ENCODE results near the gene TSPOAP1.
A peak's percentile ranks its signal among the peaks of the same experiment; 100 is the strongest.

TSPOAP1 gene

DNA sequence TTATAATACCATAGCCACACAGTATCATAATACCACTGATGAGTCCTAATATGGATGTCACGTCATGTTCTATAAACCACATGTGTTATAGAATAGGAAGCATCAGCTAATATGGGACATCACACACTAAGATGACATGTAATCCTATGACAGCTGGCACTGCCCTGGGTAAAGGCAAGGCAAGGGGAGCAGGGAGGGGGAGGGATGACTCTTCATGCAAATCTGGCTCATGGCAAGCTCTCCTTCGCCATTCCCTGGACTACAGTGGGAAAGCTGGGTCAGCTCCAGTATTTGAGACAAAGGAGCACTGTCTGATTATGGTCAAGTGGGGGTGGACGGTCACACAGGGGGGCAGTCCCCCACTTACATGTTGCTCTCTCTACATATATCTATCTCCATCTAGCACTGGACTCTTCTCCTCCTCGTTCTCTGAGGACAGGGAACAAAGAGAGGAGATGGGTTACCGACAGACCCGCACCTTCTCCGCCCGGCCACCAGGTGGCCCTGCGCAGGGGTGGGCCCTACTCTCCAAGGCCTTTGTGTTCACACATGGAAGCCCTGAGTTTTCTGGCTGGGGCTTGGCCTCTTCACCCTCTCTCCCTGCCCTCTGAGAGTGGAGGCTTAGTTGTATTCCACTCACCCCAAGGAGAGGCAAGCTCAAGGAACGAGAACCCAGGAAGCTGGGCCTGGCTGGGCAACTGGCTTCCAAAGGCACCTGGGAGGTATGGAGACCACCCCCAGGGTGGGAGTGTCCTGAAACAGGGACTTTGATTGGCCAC lies 24.4 kb downstream of the TSPOAP1 start:
- TF ChIP-seq, protein P1, sequence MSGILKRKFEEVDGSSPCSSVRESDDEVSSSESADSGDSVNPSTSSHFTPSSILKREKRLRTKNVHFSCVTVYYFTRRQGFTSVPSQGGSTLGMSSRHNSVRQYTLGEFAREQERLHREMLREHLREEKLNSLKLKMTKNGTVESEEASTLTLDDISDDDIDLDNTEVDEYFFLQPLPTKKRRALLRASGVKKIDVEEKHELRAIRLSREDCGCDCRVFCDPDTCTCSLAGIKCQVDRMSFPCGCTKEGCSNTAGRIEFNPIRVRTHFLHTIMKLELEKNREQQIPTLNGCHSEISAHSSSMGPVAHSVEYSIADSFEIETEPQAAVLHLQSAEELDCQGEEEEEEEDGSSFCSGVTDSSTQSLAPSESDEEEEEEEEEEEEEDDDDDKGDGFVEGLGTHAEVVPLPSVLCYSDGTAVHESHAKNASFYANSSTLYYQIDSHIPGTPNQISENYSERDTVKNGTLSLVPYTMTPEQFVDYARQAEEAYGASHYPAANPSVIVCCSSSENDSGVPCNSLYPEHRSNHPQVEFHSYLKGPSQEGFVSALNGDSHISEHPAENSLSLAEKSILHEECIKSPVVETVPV (CRISPR knock-in tag; IDR thresholded peaks at IDR 0.05) = no peak
- TF ChIP-seq ZFP30 (CRISPR knock-in tag; IDR thresholded peaks at IDR 0.05) = no peak
- no peak for TF ChIP-seq ARNTL (CRISPR knock-in tag; IDR thresholded peaks at IDR 0.05; ENCODE audit: borderline replicate concordance, low read depth)
- no peak for TF ChIP-seq SNAI2 (CRISPR knock-in tag; IDR thresholded peaks at IDR 0.05)
- TF ChIP-seq, protein P2, sequence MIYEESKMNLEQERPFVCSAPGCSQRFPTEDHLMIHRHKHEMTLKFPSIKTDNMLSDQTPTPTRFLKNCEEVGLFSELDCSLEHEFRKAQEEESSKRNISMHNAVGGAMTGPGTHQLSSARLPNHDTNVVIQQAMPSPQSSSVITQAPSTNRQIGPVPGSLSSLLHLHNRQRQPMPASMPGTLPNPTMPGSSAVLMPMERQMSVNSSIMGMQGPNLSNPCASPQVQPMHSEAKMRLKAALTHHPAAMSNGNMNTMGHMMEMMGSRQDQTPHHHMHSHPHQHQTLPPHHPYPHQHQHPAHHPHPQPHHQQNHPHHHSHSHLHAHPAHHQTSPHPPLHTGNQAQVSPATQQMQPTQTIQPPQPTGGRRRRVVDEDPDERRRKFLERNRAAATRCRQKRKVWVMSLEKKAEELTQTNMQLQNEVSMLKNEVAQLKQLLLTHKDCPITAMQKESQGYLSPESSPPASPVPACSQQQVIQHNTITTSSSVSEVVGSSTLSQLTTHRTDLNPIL (CRISPR knock-in tag; IDR thresholded peaks at IDR 0.05; ENCODE audit: low read depth) = no peak
- no peak for TF ChIP-seq CSDC2 (CRISPR knock-in tag; IDR thresholded peaks at IDR 0.05)
- TF ChIP-seq GLIS3 (CRISPR knock-in tag; IDR thresholded peaks at IDR 0.05) = no peak
- TF ChIP-seq PPARA (CRISPR knock-in tag; IDR thresholded peaks at IDR 0.05; ENCODE audit: borderline replicate concordance) = no peak; the same call in 1 of the 2 replicates
- TF ChIP-seq, protein P3, sequence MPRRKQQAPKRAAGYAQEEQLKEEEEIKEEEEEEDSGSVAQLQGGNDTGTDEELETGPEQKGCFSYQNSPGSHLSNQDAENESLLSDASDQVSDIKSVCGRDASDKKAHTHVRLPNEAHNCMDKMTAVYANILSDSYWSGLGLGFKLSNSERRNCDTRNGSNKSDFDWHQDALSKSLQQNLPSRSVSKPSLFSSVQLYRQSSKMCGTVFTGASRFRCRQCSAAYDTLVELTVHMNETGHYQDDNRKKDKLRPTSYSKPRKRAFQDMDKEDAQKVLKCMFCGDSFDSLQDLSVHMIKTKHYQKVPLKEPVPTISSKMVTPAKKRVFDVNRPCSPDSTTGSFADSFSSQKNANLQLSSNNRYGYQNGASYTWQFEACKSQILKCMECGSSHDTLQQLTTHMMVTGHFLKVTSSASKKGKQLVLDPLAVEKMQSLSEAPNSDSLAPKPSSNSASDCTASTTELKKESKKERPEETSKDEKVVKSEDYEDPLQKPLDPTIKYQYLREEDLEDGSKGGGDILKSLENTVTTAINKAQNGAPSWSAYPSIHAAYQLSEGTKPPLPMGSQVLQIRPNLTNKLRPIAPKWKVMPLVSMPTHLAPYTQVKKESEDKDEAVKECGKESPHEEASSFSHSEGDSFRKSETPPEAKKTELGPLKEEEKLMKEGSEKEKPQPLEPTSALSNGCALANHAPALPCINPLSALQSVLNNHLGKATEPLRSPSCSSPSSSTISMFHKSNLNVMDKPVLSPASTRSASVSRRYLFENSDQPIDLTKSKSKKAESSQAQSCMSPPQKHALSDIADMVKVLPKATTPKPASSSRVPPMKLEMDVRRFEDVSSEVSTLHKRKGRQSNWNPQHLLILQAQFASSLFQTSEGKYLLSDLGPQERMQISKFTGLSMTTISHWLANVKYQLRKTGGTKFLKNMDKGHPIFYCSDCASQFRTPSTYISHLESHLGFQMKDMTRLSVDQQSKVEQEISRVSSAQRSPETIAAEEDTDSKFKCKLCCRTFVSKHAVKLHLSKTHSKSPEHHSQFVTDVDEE (CRISPR knock-in tag; IDR thresholded peaks at IDR 0.05) = no peak
- TF ChIP-seq, protein P4, sequence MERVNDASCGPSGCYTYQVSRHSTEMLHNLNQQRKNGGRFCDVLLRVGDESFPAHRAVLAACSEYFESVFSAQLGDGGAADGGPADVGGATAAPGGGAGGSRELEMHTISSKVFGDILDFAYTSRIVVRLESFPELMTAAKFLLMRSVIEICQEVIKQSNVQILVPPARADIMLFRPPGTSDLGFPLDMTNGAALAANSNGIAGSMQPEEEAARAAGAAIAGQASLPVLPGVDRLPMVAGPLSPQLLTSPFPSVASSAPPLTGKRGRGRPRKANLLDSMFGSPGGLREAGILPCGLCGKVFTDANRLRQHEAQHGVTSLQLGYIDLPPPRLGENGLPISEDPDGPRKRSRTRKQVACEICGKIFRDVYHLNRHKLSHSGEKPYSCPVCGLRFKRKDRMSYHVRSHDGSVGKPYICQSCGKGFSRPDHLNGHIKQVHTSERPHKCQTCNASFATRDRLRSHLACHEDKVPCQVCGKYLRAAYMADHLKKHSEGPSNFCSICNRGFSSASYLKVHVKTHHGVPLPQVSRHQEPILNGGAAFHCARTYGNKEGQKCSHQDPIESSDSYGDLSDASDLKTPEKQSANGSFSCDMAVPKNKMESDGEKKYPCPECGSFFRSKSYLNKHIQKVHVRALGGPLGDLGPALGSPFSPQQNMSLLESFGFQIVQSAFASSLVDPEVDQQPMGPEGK (CRISPR knock-in tag; IDR thresholded peaks at IDR 0.05; ENCODE audit: borderline replicate concordance) = no peak
- no peak for TF ChIP-seq ZNF70 (CRISPR knock-in tag; IDR thresholded peaks at IDR 0.05)
- no peak for TF ChIP-seq ZC3H10 (CRISPR knock-in tag; IDR thresholded peaks at IDR 0.05)
- TF ChIP-seq TCF4 (CRISPR knock-in tag; IDR thresholded peaks at IDR 0.05; ENCODE audit: borderline replicate concordance) = no peak
- TF ChIP-seq, protein P5, sequence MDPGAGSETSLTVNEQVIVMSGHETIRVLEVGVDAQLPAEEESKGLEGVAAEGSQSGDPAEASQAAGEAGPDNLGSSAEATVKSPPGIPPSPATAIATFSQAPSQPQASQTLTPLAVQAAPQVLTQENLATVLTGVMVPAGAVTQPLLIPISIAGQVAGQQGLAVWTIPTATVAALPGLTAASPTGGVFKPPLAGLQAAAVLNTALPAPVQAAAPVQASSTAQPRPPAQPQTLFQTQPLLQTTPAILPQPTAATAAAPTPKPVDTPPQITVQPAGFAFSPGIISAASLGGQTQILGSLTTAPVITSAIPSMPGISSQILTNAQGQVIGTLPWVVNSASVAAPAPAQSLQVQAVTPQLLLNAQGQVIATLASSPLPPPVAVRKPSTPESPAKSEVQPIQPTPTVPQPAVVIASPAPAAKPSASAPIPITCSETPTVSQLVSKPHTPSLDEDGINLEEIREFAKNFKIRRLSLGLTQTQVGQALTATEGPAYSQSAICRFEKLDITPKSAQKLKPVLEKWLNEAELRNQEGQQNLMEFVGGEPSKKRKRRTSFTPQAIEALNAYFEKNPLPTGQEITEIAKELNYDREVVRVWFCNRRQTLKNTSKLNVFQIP (CRISPR knock-in tag; IDR thresholded peaks at IDR 0.05; ENCODE audit: borderline replicate concordance, low read depth) = no peak
- no peak for TF ChIP-seq BACH2 (CRISPR knock-in tag; IDR thresholded peaks at IDR 0.05; ENCODE audit: borderline replicate concordance)
- TF ChIP-seq TOX (CRISPR knock-in tag; IDR thresholded peaks at IDR 0.05; ENCODE audit: borderline replicate concordance) = no peak
- no peak for TF ChIP-seq ZNF8 (CRISPR knock-in tag; IDR thresholded peaks at IDR 0.05)
- ATAC-seq = peak; percentile 89

DNA sequence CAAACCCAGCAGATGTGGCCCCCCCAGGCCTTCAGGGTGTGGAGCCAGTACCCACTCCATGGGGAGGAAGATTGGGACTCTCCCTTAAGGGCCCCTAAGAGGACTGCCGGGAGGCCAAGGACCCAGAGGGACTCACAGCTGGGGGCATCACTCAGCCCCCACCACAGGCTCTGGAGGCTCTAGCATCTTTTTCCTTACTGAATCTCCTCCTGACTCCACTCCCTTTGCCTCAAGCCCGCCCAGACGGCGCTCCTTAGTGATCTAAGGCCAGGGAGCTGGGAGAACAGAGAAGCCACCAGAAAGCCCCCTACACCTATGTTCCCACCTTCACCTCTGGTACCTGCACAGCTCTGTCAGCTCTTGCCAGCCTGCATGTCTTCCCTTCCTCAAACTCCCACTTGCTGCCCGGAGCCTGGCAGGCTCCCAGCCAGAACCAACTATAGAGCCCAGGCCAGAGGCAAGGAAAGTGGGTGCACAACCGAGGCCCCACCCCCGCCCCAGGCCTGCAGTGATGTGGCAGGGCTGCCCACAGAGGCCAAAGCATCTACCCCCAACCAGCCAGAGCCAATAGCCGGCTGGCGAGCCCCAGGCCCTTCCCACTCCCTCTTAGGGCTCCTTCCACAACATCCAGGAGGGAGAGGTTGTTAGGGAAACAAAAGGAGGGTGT lies 25.5 kb downstream of the TSPOAP1 start:
- TF ChIP-seq ZFP30 (CRISPR knock-in tag; IDR thresholded peaks at IDR 0.05) = no peak
- no peak for TF ChIP-seq ZNF70 (CRISPR knock-in tag; IDR thresholded peaks at IDR 0.05)
- no peak for TF ChIP-seq TOX (CRISPR knock-in tag; IDR thresholded peaks at IDR 0.05; ENCODE audit: borderline replicate concordance)
- no peak for TF ChIP-seq CSDC2 (CRISPR knock-in tag; IDR thresholded peaks at IDR 0.05)
- no peak for TF ChIP-seq PPARA (CRISPR knock-in tag; IDR thresholded peaks at IDR 0.05; ENCODE audit: borderline replicate concordance)
- TF ChIP-seq, protein P4 (CRISPR knock-in tag; IDR thresholded peaks at IDR 0.05; ENCODE audit: borderline replicate concordance) = no peak
- TF ChIP-seq, protein P2 (CRISPR knock-in tag; IDR thresholded peaks at IDR 0.05; ENCODE audit: low read depth) = no peak
- TF ChIP-seq, protein P1 (CRISPR knock-in tag; IDR thresholded peaks at IDR 0.05) = no peak
- no peak for TF ChIP-seq ZC3H10 (CRISPR knock-in tag; IDR thresholded peaks at IDR 0.05)
- TF ChIP-seq ESRRG (CRISPR knock-in tag; IDR thresholded peaks at IDR 0.05) = no peak
- TF ChIP-seq TCF4 (CRISPR knock-in tag; IDR thresholded peaks at IDR 0.05; ENCODE audit: borderline replicate concordance) = no peak
- TF ChIP-seq ZNF565 (CRISPR knock-in tag; conservative IDR thresholded peaks at IDR 0.05; ENCODE audit: low read depth) = no peak
- no peak for TF ChIP-seq SNAI2 (CRISPR knock-in tag; IDR thresholded peaks at IDR 0.05)
- TF ChIP-seq ARNTL (CRISPR knock-in tag; IDR thresholded peaks at IDR 0.05; ENCODE audit: borderline replicate concordance, low read depth) = no peak
- no peak for TF ChIP-seq ISL1 (CRISPR knock-in tag; IDR thresholded peaks at IDR 0.05)
- no peak for ATAC-seq
